ENCODE results near the gene PER3. TPM values are rescaled to one million over a fixed set of nuclear protein-coding genes. Genes with fewer than 3 reads are reported as not detected.

The PER3 gene
- total RNA-seq, 3 donors from 2014 or later (not counting 1 experiment from before 2014, with no cell fraction given): 9.1 to 20.8 (median 19.2) TPM

DNA sequence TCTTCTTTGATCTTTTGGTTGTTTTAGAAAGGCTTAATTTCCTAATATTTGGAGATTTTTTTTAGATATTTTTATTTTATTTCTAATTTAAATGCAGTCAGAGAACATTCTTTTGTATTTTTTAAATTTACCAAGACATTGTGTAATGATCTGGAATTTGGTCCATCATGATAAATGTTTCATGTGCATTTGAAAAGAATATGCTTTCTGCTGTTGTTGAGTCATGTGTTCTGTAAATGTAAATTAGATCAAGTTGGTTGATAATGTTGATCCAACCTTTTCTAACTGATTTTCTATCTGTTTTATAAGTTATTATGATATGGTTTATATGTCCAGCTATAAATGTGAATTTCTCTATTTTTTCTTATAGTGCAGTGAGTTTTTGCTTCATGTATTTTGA is 48.9 kb downstream of the PER3 start:
- intact Hi-C loops (cut with micrococcal nuclease): no loop called here
- Mint-ChIP-seq H3K27me3 (ENCODE audit: low read depth in 2 of 2) (no peaks in the 10 kb centered on the region), H3K36me3 (peaks cover 32% of the 10 kb centered on the region), H3K27ac (no peak overlapping the region), H3K9me3 (no peaks in the 10 kb centered on the region), H3K4me1 (peaks cover 9 to 17% of the 10 kb centered on the region in 2 donors), H3K4me3 (no peak overlapping the region)
- Histone ChIP-seq H3K27me3 (ENCODE audit: control insufficient read depth, insufficient read depth, low read length) (no peaks in the 10 kb centered on the region), H3K27ac (ENCODE audit: low read length) (no peak overlapping the region), H3K9me3 (ENCODE audit: control insufficient read depth, insufficient read depth, low read length) (no peaks in the 10 kb centered on the region), H3K36me3 (ENCODE audit: control insufficient read depth, insufficient read depth, low read length) (peaks cover 33% of the 10 kb centered on the region), H3K4me3 (ENCODE audit: low read length) (no peak overlapping the region), H3K4me1 (ENCODE audit: control insufficient read depth, insufficient read depth, low read length) (peaks cover 5% of the 10 kb centered on the region)
- DNase-seq (no peak), ATAC-seq (no peak)
- TF ChIP-seq, protein P1, sequence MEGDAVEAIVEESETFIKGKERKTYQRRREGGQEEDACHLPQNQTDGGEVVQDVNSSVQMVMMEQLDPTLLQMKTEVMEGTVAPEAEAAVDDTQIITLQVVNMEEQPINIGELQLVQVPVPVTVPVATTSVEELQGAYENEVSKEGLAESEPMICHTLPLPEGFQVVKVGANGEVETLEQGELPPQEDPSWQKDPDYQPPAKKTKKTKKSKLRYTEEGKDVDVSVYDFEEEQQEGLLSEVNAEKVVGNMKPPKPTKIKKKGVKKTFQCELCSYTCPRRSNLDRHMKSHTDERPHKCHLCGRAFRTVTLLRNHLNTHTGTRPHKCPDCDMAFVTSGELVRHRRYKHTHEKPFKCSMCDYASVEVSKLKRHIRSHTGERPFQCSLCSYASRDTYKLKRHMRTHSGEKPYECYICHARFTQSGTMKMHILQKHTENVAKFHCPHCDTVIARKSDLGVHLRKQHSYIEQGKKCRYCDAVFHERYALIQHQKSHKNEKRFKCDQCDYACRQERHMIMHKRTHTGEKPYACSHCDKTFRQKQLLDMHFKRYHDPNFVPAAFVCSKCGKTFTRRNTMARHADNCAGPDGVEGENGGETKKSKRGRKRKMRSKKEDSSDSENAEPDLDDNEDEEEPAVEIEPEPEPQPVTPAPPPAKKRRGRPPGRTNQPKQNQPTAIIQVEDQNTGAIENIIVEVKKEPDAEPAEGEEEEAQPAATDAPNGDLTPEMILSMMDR (IDR thresholded peaks at IDR 0.05): no peak

DNA sequence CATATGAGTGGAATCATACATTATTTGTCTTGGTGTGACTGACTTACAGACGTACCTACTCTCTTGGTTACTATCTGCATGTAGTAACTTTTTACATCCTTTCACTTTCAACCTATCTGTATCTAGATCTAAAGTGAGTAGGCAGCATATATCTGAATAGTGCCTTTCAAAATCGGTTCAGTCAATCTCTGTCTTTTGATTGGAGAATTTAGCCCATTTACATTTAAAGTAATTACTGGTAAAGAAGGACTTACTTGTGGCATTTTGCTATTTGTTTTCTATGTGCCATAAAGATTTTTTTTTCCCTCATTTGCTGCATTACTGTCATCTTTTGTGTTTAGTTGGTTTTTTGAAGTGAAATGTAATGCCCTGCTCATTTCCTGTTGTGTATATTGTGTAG is 54.6 kb downstream of the PER3 start:
- no peaks in the 10 kb centered on the region for H3K27me3 Mint-ChIP-seq (ENCODE audit: low read depth in 2 of 2)
- H3K27ac ChIP-seq (ENCODE audit: low read length): no peak overlapping the region
- H3K36me3 ChIP-seq (ENCODE audit: control insufficient read depth, insufficient read depth, low read length): peaks cover 34% of the 10 kb centered on the region
- H3K9me3 ChIP-seq (ENCODE audit: control insufficient read depth, insufficient read depth, low read length): no peaks in the 10 kb centered on the region
- intact Hi-C loops (cut with micrococcal nuclease): no loop called here
- H3K4me3 ChIP-seq (ENCODE audit: low read length): no peak overlapping the region
- H3K4me3 Mint-ChIP-seq: no peak overlapping the region
- H3K4me1 Mint-ChIP-seq: peaks cover 23 to 29% of the 10 kb centered on the region in 2 donors
- TF ChIP-seq, protein P1 (IDR thresholded peaks at IDR 0.05): no peak
- H3K27me3 ChIP-seq (ENCODE audit: control insufficient read depth, insufficient read depth, low read length): no peaks in the 10 kb centered on the region
- DNase-seq (no peak), ATAC-seq (no peak)
- peaks cover 45% of the 10 kb centered on the region for H3K36me3 Mint-ChIP-seq
- peaks cover 13% of the 10 kb centered on the region for H3K4me1 ChIP-seq (ENCODE audit: control insufficient read depth, insufficient read depth, low read length)
- peaks cover 0 to 4% of the 10 kb centered on the region in 2 donors for H3K9me3 Mint-ChIP-seq
- no CpG with 5 or more reads among the region's 2 CpGs for WGBS (ENCODE audit: insufficient coverage)
- no peak overlapping the region for H3K27ac Mint-ChIP-seq

DNA sequence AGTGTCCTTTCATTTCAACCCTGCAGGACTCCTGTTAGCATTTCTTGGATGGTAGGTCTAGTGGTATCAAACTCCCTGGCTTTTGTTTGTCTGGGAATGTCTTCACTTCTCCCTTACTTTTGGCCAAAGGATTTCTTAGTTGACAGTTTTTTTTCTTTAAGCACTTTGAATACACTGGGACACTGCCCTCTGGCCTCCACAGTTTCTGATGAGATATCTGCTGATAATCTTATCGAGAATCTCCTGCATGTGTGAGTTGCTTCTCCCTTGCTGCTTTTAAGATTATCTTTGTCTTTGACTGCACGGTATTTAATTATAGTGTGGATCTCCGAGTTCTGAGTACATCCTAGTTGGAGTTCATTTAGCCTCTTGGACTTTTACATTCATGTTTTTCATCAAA is 55.4 kb downstream of the PER3 start:
- H3K36me3 ChIP-seq (ENCODE audit: control insufficient read depth, insufficient read depth, low read length): peaks cover 37% of the 10 kb centered on the region
- no peak overlapping the region for H3K4me3 Mint-ChIP-seq
- H3K27me3 ChIP-seq (ENCODE audit: control insufficient read depth, insufficient read depth, low read length): no peaks in the 10 kb centered on the region
- H3K9me3 Mint-ChIP-seq: peaks cover 0 to 4% of the 10 kb centered on the region in 2 donors
- peaks cover 24 to 29% of the 10 kb centered on the region in 2 donors for H3K4me1 Mint-ChIP-seq
- no peak overlapping the region for H3K27ac ChIP-seq (ENCODE audit: low read length)
- no peaks in the 10 kb centered on the region for H3K27me3 Mint-ChIP-seq (ENCODE audit: low read depth in 2 of 2)
- no peak overlapping the region for H3K27ac Mint-ChIP-seq
- DNase-seq (no peak), ATAC-seq (no peak)
- peaks cover 45% of the 10 kb centered on the region for H3K36me3 Mint-ChIP-seq
- H3K4me1 ChIP-seq (ENCODE audit: control insufficient read depth, insufficient read depth, low read length): peaks cover 13% of the 10 kb centered on the region
- no peaks in the 10 kb centered on the region for H3K9me3 ChIP-seq (ENCODE audit: control insufficient read depth, insufficient read depth, low read length)
- H3K4me3 ChIP-seq (ENCODE audit: low read length): no peak overlapping the region
- WGBS (ENCODE audit: insufficient coverage): 96% methylated on average over 3 of the region's 3 CpGs
- TF ChIP-seq, protein P1 (IDR thresholded peaks at IDR 0.05): no peak
- intact Hi-C loops (cut with micrococcal nuclease): no loop called here

DNA sequence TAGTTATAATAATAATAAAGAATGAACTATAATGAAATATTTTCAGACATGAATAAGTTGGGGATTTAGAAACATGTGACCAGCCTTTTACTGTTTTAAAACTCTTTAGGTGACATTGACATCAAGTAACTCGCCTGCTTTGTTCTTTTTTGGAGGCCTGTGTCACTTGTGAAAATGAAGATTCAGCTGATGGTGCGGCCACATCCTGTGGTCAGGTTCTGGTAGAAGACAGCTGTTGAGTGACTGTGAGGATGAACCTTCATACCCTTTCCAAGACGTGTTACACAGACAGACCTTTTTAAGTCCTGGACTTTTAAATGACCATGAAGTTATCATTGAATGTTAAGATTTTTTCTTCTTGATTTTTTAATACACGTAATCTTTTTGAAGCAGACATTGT is 58.4 kb downstream of the PER3 start:
- Mint-ChIP-seq H3K36me3 (peaks cover 26% of the 10 kb centered on the region), H3K4me1 (peaks cover 24 to 29% of the 10 kb centered on the region in 2 donors), H3K27ac (peak overlapping the region; percentile 82 to 83), H3K27me3 (ENCODE audit: low read depth in 2 of 2) (no peaks in the 10 kb centered on the region), H3K4me3 (peak overlapping the region; percentile 31), H3K9me3 (peaks cover 0 to 4% of the 10 kb centered on the region in 2 donors)
- H3K27ac ChIP-seq (ENCODE audit: low read length): peak overlapping the region; percentile 41
- H3K9me3 ChIP-seq (ENCODE audit: control insufficient read depth, insufficient read depth, low read length): no peaks in the 10 kb centered on the region
- DNase-seq (peak; percentile 20 to 63), ATAC-seq (peak; percentile 84 to 98 (median 89))
- no peaks in the 10 kb centered on the region for H3K27me3 ChIP-seq (ENCODE audit: control insufficient read depth, insufficient read depth, low read length)
- intact Hi-C loops (cut with micrococcal nuclease): no loop called here
- peaks cover 21% of the 10 kb centered on the region for H3K36me3 ChIP-seq (ENCODE audit: control insufficient read depth, insufficient read depth, low read length)
- H3K4me1 ChIP-seq (ENCODE audit: control insufficient read depth, insufficient read depth, low read length): peaks cover 13% of the 10 kb centered on the region
- TF ChIP-seq, protein P1 (IDR thresholded peaks at IDR 0.05): no peak
- no peak overlapping the region for H3K4me3 ChIP-seq (ENCODE audit: low read length)
- 24% methylated on average over 2 of the region's 4 CpGs for WGBS (ENCODE audit: insufficient coverage)

Data from natural killer cell (primary cell).